Mucosa of stomach (tissue), 1 donor: Measurements from ENCODE around the gene DCDC2.
"Not testable (repeated sequence)": the region's sequence is repeated elsewhere in the genome, so short reads cannot be mapped to it uniquely, and the experiment has no call there.

Experiments used
- H3K27me3 ChIP-seq: one replicate; pipeline ENCODE4 v1.7.0; 2013; ENCODE audit warnings: mild to moderate bottlenecking, low read length; ENCODE audit not compliant: control insufficient read depth, insufficient read depth
- H3K36me3 ChIP-seq: one replicate; pipeline ENCODE4 v1.7.0; 2013; ENCODE audit warnings: low read length; ENCODE audit not compliant: control insufficient read depth, insufficient read depth
- H3K4me1 ChIP-seq: one replicate; pipeline ENCODE4 v1.7.0; 2013; ENCODE audit warnings: mild to moderate bottlenecking, low read length; ENCODE audit not compliant: control insufficient read depth, insufficient read depth
- H3K4me3 ChIP-seq: one replicate; pipeline ENCODE4 v1.7.0; 2013; ENCODE audit warnings: low read length
- H3K9ac ChIP-seq: one replicate; pipeline ENCODE4 v1.7.0; 2013; ENCODE audit warnings: mild to moderate bottlenecking, low read length, moderate library complexity
- H3K9me3 ChIP-seq: one replicate; pipeline ENCODE4 v1.7.0; 2013; ENCODE audit warnings: mild to moderate bottlenecking, low read length, moderate library complexity; ENCODE audit not compliant: control insufficient read depth
- donor health status: Pancreatic carcinoma.

Gene DCDC2

GRCh38 chr6:24334285-24334684 lies 23.6 kb downstream of the DCDC2 start:
- H3K4me1 ChIP-seq: no peaks in the 10 kb centered on the region
- no peaks in the 10 kb centered on the region for H3K36me3 ChIP-seq
- no peak overlapping the region for H3K9ac ChIP-seq
- no peaks in the 10 kb centered on the region for H3K27me3 ChIP-seq
- H3K4me3 ChIP-seq: no peak overlapping the region
- no peaks in the 10 kb centered on the region for H3K9me3 ChIP-seq

- Histone ChIP-seq H3K9ac (no peak overlapping the region), H3K36me3 (no peaks in the 10 kb centered on the region), H3K4me3 (no peak overlapping the region), H3K9me3 (no peaks in the 10 kb centered on the region), H3K4me1 (no peaks in the 10 kb centered on the region), H3K27me3 (no peaks in the 10 kb centered on the region)
Measured at GRCh38 chr6:24332317-24332716, 25.5 kb downstream of the DCDC2 start.

- Histone ChIP-seq H3K9me3 (no peaks in the 10 kb centered on the region), H3K4me3 (no peak overlapping the region), H3K4me1 (no peaks in the 10 kb centered on the region), H3K9ac (no peak overlapping the region), H3K27me3 (no peaks in the 10 kb centered on the region), H3K36me3 (no peaks in the 10 kb centered on the region)
Measured at GRCh38 chr6:24330137-24330732, 27.6 kb downstream of the DCDC2 start.

GRCh38 chr6:24329451-24329850 lies 28.4 kb downstream of the DCDC2 start:
- no peak overlapping the region for H3K4me3 ChIP-seq
- no peaks in the 10 kb centered on the region for H3K9me3 ChIP-seq
- no peaks in the 10 kb centered on the region for H3K27me3 ChIP-seq
- H3K36me3 ChIP-seq: no peaks in the 10 kb centered on the region
- H3K4me1 ChIP-seq: no peaks in the 10 kb centered on the region
- H3K9ac ChIP-seq: no peak overlapping the region

DNA sequence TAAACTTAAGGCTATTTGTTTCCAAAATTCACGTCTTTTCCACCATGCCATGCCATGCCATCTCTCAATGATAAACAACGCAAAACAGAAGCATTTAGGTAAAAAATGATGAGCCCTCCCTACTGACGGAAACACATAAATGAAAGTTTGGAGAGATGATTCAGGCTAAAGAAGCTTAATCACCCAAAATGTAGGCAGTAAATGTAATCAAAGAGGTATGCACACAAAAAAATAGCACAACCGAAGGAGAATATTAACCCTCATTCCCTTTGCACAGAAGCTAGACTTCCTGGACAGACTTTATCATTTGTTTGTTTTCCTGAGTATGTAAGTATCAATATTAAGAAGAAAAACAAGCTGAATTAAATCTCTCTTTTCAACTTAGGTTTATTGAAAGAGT lies 28.8 kb downstream of the DCDC2 start:
- Histone ChIP-seq H3K4me3 (no peak overlapping the region), H3K9ac (no peak overlapping the region), H3K4me1 (no peaks in the 10 kb centered on the region)

DNA sequence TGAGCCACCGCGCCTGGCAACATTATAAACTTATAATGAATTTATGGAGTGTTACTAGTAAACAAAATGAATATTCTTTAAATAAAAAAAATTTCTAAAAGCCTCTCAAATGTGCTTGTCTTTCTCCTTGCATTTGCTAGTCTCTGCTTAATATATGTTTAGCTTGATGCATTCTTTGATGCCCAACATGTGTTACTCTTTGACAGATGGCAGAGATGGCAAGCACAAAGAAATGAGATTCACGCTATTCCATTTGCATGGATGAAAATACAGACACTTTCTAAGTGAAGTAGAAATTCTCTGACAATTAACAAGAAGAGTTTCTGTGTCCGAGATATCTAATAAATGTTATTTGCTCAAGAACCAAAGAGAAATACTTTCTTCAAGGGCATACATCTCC lies 30.1 kb downstream of the DCDC2 start:
- Histone ChIP-seq H3K4me1 (no peaks in the 10 kb centered on the region), H3K4me3 (no peak overlapping the region), H3K27me3 (no peaks in the 10 kb centered on the region), H3K9me3 (no peaks in the 10 kb centered on the region), H3K36me3 (no peaks in the 10 kb centered on the region), H3K9ac (no peak overlapping the region)

More for the DNA sequence above, 28.8 kb downstream of the DCDC2 start:
- Histone ChIP-seq H3K27me3 (no peaks in the 10 kb centered on the region), H3K9me3 (no peaks in the 10 kb centered on the region), H3K36me3 (no peaks in the 10 kb centered on the region)

GRCh38 chr6:24325978-24326377 lies 31.9 kb downstream of the DCDC2 start:
- Histone ChIP-seq H3K36me3 (no peaks in the 10 kb centered on the region), H3K4me1 (no peaks in the 10 kb centered on the region), H3K4me3 (no peak overlapping the region), H3K9ac (no peak overlapping the region), H3K27me3 (no peaks in the 10 kb centered on the region), H3K9me3 (no peaks in the 10 kb centered on the region)

DNA sequence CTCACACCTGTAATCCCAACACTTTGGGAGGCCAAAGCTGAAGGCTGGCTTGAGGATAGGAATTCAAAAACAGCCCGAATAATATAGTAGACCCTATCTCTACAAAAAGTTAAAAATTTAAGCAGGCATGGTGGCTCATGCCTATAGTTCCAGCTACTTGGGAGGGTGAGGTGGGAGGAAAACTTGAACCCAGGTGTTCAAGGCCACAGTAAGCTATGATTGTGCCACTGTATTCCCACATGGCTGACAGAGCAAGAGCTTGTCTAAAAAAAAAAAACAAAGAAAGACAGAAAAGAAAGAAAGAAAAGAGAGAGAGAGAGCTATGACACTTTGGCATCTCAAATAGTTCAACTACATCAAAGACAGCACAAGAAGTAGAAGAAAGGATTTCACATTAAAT lies 33.2 kb downstream of the DCDC2 start:
- Histone ChIP-seq H3K36me3 (no peaks in the 10 kb centered on the region), H3K4me3 (no peak overlapping the region), H3K27me3 (no peaks in the 10 kb centered on the region), H3K9me3 (no peaks in the 10 kb centered on the region), H3K9ac (no peak overlapping the region), H3K4me1 (no peaks in the 10 kb centered on the region)

GRCh38 chr6:24323632-24324337 lies 34.1 kb downstream of the DCDC2 start:
- no peaks in the 10 kb centered on the region for H3K27me3 ChIP-seq
- no peak overlapping the region for H3K9ac ChIP-seq
- no peaks in the 10 kb centered on the region for H3K4me1 ChIP-seq
- no peaks in the 10 kb centered on the region for H3K36me3 ChIP-seq
- H3K4me3 ChIP-seq: no peak overlapping the region
- H3K9me3 ChIP-seq: no peaks in the 10 kb centered on the region

- Histone ChIP-seq H3K36me3 (no peaks in the 10 kb centered on the region), H3K9ac (no peak overlapping the region), H3K4me3 (no peak overlapping the region), H3K27me3 (no peaks in the 10 kb centered on the region), H3K9me3 (no peaks in the 10 kb centered on the region), H3K4me1 (no peaks in the 10 kb centered on the region)
Measured at GRCh38 chr6:24322924-24323323, 34.9 kb downstream of the DCDC2 start.

DNA sequence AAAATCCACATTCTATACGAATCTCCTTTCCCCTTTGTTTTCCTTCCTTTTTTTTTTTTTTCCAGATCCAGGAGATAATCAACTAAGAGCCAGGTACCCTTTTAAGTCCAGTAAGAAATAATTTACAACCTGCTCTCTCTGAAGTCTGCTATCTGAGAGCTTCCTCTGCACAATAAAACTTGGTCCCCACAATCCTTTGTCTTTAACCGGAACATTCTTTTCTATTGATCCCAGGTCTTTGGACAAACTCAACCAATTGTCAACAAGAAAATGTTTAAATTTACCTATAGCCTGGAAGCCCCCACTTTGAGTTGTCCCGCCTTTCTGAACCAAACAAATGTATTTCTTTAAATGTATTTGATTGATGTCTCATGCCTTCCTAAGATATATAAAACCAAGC lies 35.4 kb downstream of the DCDC2 start:
- not testable (repeated sequence) for H3K9ac ChIP-seq, H3K36me3 ChIP-seq

GRCh38 chr6:24321538-24322162 lies 36.2 kb downstream of the DCDC2 start:
- H3K27me3 ChIP-seq: no peaks in the 10 kb centered on the region
- no peak overlapping the region for H3K4me3 ChIP-seq
- H3K4me1 ChIP-seq: no peaks in the 10 kb centered on the region
- no peaks in the 10 kb centered on the region for H3K36me3 ChIP-seq
- H3K9ac ChIP-seq: no peak overlapping the region
- H3K9me3 ChIP-seq: no peaks in the 10 kb centered on the region

More for the DNA sequence above, 35.4 kb downstream of the DCDC2 start:
- H3K4me1 ChIP-seq, H3K27me3 ChIP-seq, H3K9me3 ChIP-seq, H3K4me3 ChIP-seq: not testable (repeated sequence)
